GM21367 (cell line): ENCODE data around the gene GAPDHS.

Experiments used
- ATAC-seq: cut with Tn5 transposase; IDR thresholded peaks from one replicate; pipeline ENCODE4 v1.9.1; 2021; ENCODE audit not compliant: unreplicated experiment

GAPDHS gene

DNA sequence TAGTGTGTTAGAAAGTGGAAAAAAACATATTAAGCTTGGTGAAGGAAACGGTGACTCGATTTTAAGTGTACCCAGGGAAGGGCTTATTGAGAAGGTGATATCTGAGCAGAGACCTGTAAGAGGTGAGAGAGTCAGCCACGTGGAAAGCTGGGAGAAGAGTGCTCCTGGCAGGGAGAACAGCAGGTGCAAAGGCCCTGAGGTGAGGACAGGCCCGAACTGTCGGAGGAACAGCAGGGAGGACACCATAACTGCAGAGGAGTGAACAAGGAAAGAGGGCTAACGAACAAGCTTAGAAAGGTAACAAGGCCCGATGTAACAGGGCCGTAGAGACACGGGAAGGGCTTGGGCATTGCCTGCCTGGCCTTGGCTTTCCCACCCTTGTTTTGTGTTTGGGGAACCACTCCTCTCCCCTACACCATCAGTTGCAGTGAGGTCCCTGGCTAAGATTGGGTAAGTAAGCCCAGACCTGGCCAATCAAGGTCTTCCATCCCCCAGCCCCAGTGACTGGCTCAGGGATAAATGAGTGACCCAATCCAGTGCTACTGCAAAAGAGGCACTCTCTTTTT lies 22.9 kb downstream of the GAPDHS start:
- ATAC-seq, result no peak

DNA sequence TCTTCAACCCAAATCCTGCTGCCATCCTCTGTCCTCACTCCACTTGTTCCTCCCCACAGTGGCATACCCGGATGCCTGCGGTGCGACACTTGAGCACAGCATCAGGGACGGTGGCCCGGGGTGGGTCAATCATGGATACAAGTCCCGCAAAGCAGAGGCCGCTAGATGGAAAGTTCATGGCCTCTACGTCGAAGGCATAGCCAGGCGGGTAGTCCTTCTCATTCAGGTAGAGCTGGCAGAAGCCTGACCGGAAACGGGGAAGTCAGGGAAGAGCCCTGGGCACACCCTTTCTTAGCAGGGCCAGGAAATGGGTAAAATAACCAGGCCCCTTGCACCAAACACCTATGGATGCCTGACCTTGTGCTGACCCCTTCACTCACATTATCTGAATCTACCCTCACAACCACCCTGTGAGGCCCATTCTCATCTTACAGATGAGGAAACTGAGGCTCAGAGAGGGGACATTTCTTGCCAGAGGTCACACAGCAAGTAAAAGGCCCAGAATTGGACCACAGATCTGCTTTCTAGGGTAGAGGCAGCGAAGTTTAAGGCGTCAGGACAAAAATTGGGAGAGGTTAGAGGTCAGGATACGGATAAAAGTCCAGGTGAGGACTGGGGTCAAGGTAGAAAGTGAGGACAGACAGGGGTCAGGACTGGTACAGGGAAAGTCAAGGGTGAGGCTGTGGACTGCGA lies 23.7 kb downstream of the GAPDHS start:
- ATAC-seq, result no peak

DNA sequence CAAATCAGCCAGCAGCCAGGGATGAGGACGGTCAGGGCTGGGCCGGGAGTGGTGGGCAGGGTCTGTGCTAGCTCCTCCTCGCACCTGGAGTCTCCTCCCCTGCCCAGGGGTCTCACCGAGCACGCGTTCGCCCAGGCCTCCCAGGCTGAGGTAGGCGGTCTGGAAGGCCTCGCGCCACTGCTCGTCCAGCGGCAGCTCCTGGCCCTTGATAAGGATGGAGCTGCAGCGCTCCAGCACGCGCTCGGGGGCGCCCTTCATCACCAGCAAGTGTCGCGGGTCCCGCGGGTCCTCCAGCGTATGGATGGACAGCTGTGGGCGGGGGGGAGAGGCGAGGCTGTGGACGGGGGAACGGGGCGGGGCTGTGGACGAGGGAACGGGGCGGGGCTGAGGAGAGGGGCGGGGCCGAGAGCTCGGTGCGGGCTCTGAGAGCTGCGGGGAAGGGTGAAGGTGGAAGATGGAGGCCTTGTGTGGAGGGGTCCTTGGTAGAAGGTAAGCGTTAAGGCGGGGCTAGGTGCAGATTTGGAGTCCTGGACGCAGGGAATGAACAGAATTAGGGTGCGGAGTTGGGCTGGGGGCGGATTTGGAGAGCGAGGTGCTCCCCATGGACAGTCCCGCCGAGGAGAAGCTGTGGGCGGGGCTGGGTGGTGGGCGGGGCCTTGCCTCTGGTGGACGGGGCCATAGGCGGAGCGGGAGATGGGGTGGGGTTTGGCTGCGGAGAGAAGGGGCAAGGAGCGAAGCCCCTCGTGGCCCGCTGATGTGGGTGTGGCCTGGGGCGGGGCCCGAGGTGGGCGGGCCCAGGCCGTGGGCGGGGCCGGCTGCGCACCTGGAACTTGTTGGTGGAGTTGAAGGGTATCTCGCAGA lies 24.5 kb downstream of the GAPDHS start:
- ATAC-seq, result no peak

DNA sequence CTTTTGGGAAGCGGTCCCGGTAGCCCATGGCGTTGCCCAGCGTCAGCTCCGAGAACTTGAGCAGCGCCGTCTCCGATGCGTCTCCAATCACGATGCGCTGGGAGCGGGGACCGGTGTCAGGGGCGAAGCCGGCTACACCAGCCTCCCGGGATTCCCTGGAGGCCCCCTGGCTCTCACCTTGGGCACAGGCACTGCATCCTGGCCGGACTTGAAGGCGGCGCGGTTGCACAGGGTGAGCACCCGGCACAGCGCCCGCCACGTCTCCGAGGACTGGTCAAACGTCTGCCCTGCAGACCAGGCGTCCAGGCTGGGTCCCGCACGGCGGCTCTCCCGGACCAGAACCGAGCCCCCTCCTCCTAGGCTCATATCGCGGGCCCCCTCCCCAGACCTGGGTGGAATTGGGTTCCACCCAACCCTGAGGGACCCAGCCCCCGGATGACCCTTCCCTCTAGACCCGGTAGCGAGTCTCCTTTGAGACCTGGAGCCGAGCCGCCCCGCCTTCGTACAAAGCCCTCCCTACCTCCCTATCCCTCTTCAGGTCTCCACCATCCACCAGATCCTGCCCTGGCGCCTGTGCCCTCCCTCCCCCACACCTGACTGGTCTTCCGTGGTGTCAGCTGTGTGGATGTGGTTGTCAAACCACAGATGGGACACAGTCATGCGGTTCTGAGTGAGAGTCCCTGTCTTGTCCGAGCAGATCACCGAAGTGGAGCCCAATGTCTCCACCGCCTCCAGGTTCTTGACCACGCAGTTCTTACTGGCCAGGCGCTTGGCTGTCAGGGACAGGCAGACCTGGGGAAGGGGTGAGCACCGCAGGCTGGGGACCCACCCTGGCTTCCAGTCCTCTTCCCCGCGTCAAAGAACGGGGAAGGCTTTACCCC lies 25.4 kb downstream of the GAPDHS start:
- no peak for ATAC-seq

DNA sequence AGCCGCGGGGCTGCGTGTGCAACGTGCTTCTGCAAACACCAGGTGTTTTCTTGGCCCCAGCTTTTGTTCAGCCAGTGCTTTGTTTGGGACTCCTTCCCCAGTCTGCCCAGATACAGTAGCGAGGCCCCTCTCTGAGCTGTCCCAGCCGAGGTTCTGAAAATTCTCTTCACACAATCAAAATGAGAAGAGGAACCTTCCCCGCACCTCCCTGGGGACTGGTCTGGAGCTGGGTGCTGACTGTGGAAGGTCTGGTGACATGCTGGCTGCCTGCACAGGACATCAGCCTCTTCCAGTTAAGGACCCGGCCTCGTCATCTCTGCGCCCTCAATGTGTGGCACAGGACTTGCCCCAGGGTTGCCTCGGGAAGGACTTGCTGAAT lies 26.0 kb downstream of the GAPDHS start:
- no peak for ATAC-seq

DNA sequence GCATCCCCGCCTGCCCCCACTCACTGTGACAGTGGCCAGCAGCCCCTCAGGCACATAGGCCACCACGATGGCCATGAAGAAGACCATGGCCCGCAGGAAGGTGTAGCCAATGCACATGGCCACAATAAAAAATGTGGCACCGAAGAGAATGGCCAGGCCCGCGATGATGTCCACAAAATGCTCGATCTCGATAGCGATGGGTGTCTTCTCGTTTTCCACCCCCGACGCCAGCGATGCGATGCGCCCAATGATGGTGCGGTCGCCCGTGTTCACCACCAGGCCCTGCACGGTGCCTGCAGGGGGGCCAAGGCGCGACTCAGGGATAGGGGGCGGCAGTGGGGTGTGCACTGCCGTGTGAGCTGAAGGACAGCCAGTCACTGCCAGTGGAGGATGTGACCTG lies 26.5 kb downstream of the GAPDHS start:
- no peak for ATAC-seq

DNA sequence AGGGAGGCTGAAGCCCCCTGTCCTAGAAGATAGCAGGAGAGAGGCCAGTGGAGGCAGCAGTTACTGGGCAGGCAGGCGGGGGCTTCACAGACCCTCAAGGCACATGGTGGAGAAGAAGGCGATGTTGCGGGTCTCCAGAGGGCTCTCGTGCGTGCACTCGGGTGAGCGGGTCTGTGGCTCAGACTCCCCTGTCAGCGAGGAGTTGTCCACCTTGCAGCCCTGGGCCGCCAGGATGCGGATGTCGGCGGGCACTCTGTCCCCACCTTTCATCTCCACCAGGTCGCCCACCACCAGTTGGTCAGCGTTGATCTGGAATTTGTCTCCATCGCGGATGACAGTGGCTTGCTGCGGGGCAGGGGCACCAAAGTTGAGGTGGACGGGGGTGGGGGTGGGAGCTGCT lies 27.0 kb downstream of the GAPDHS start:
- no peak for ATAC-seq

DNA sequence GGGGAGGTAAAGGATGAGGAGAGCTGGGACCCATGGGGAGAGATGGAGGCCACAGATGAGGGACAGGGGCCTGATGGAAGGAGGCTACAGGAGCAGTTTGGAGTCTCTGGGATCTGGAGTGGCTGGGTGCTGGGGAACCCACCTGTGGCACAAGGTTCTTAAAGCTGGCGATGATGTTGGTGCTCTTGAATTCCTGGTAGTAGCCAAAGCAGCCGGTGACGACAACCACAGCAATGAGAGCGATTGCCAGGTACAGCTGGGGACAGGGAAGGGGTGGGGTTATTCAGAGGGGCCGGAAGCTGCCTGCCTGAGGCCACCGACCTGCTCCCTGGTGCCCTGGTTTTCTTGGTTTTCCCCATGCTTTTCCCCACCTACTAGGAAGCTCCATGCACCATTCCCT lies 27.4 kb downstream of the GAPDHS start:
- ATAC-seq, result no peak

DNA sequence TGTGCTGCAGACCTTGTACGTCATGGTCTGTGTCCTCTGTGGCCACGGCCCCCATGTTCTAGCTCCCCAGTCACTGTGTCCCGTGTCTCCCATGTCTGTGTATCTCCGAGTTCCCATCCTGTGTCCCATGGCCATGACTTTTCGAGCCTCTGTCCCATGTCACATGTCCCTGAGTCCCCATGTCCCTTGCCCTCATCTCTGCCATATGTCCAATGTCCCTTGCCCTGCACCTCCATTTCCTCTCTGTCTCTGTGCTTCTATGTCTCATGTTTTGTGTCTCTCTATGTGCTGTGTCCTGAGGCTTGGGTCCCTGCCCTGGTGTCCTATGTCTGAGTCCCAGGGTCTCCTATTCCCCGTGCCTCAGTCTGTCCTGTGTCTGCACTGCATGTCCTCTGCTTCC lies 28.2 kb downstream of the GAPDHS start:
- no peak for ATAC-seq

DNA sequence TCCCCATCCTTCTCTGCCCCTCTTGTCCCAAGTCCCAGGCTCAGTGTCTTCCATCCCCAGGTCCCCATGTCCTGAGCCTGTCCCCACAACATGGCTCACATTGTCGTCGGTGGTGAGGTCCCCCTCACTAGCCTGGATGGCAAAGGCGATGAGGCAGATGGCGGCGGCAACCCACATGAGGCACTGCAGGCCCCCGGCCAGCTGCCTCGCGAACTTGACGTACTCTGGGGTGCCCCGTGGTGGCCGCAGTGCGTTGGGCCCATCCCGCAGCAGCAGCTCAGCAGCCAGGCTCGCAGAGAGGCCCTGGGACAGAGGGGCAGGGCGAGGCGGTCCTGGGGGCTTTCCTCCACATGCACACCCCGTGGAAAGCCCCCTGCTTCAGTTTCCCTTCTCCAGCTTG lies 29.1 kb downstream of the GAPDHS start:
- no peak for ATAC-seq

DNA sequence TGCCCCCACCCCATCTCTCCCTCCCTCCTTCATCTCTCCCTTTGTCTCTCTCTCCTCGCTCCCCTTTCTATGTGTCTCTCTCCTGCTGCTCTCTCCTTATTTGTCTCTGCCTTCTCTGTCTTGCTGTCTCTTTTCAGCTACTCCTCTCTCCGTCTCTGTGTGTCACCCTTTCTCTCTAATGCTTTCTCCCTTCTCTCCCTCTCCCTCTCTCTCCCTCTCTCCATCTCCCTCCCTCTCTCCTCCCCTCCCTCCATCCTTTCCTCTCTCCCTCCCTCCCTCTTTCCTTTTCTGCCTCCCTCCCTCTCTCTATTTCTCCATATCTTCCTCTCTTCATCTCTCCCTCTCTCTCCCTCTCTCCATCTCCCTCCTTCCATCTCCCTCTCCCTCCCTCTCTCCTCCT lies 29.5 kb downstream of the GAPDHS start:
- no peak for ATAC-seq

DNA sequence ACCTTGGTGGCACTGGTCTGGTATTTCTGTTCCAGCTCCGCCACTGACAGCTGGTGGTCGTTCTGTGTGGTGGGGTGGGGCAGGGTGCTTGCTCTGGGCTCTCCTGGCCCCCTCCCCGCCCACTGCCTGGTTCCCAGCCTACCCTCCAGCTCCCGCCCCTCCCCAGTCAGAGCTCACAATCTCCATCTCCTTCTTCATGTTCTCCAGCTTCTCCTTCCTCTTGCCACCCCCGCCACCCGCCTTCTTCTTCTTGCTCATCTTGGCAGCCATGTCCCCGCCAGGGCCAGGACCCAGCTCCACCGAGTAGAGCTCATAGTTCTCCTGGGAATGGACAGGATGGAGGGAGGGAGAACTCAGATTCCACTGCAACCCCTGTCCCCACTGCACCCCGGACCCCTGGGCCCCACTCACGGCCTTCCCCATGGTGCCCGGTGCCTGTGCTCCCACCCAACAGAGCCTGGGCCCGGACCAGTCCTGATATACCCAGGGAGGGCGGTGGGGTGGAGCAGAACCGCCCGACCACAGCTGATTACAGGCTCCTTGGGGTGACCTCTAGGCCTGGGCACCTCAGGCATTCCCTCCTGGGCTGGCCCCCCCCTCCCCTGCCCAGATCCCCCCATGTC lies 30.1 kb downstream of the GAPDHS start, which contains the start of gene ATP4A:
TSS of gene ATP4A (minus strand) at position 452 of the 623 bp plus-strand sequence. CDS start at position 423, 29 bp downstream.
- no peak for ATAC-seq

DNA sequence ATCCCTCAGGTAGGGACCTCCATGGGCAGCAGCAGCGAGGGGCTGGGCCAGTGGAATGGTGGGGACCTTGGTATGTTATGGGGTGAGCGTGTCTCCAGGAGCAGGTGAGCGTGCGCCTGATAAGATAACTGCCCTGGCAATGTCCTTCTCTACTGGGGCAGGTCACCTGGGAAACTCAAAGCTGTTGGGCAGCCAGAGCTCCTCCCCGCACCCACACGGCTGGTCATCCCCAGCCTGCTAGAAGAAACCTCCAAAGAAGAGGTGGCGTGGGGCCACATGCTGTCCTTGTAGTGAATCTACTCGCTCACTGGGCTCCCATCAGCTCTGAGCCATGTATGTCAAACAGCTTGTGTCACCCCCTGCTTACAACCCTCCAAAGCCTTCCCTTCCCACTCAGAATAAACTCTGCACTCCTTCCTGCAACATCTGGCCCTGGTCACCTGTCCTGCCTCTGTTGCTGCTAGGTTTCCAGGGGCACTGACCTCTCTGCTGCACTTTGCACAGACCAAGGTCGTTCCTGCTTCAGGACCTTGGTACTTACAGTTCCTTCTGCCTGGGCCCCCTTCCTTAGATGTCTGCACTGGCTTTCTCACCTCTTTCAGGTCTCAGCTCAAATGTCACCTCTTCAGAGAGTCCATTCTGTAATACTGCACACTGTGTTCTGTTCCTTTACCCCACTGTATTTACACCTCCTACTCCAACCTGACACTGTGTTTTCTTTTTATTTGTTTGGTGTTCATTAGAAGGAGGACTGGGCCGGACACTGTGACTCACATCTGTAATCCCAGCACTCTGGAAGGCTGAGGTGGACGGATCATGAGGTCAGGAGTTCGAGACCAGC lies 32.0 kb downstream of the GAPDHS start:
- ATAC-seq, result no peak

DNA sequence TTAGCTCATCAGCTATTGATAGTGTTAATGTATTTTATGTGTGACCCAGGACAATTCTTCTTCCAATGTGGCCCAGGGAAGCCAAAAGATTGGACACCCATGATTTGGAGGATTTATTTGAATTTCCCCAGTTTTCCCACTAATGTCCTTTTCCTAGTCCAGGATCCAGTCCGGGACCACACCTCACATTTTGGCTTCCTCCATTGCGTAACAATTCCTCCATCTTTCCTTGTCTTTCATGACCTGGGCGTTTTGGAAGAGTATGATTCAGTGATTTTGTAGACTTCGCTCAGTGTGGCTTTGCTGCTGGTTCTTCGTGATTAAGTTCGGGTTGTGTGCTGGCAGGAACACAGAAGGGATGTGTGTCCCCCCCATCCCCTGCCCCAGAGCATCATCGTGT lies 33.5 kb downstream of the GAPDHS start:
- no peak for ATAC-seq

DNA sequence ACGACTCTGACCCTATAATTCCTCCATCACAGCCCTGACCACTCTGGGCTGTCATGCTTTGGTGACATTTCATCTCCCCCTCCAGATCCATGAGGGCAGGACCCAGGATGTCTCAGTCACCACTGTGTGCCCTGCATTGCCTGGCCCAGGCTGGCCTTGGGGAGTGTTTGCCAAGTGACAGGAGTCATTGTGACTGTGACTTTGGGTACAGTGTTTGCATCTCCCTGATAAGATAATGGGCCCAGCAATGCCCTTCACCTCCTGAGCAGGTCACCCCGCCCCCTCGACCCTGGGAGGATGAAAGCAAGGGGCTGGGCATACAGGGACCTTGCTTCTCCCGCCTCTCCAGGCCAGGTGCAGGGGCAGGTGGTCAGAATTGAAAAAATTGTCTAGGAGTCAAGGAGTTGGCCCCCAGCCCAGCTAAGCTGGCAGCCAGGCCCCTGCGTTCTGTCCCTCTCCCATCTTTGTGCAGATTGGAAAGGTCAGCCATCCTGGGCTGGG lies 36.1 kb downstream of the GAPDHS start:
- ATAC-seq, result no peak

DNA sequence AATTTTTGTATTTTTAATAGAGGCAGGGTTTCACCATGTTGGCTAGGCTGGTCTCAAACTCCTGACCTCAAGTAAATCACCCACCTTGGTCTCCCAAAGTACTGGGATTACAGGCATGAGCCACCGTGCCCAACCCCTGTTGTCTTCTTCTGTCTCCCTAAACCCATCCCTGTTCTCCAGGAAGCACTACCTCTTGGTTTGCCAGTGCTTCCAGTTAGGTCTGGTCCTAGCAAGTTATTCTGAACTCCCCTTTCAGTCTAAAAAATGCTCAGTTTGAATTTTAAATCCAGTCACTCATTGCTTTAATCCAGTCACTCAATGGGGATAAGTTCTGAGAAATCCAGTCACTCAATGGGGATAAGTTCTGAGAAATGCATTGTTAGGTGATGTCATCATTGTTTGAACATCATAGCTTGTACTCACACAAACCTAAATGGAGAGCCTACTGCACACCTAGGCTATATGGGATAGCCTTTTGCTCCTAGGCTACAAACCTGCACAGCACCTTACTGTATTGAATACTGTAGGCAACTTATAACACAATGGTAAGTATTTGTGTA lies 38.2 kb downstream of the GAPDHS start:
- ATAC-seq, result no peak

DNA sequence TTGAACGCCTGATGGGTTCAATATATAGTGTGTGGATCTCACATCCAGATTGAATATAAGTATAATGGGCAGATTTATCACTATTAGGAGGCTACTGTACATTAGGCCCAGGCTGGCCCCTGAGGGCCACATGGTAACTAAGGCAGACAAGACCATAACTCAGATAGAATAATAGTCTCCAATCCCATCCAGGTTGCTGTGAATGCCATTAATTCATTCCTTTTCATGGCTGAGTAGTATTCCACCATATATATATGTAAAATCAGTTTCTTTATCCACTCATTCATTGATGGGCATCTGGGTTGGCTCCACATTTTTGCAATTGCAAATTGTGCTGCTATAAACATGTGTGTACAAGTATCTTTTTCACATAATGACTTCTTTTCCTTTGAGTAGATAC lies 44.7 kb downstream of the GAPDHS start:
- no peak for ATAC-seq

DNA sequence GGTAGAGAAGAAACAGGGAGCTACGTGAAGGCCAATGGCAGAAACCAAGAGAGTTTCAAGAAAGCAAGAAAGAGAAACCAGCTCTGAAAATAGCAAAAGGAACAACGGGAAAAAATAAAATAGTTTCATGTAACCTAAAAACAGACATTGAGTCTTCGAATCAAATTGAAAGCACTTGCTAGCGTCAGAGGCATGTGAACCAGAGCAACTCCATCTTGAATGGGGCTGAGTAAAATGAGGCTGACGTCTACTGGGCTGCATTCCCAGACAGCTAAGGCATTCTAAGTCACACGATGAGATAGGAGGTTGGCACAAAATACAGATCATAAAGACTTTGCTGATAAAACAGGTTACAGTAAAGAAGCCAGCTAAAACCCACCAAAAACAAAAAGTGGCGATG lies 45.5 kb downstream of the GAPDHS start:
- ATAC-seq, result no peak

DNA sequence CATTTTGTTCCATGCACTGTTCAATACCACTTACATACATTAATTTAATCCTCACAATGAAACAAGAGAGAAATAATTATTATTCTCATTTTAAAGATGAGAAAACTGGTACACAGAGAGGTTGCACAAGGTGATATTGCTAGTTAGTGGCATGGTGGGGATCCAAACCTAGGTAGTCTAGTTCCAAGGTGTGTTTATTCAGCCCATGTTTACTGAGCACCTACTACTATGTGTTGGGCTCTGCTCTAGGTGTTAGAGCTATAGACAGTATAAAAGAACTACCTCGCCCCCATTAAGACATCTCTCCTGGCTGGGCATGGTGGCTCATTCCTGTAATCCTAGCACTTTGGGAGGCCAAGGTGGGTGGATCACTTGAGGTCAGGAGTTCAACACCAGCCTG lies 49.5 kb downstream of the GAPDHS start:
- no peak for ATAC-seq
